Right lobe of liver (tissue), 4 donors: ENCODE results near the gene IFNL3.

ENCODE experiments used
- CTCF ChIP-seq, 4 donors: fragments of 200-600 bp in 3 of 4; fragments of 450-650 bp in 1 of 4; IDR thresholded peaks; one replicate each; pipeline versions ENCODE4 v1.5.1 to v1.8.0; 2016 to 2022; ENCODE audit warnings: antibody characterized with exemption in 4 of 4, mild to moderate bottlenecking in 2 of 4
- POLR2A ChIP-seq: fragments of 450-650 bp; IDR thresholded peaks from one replicate; pipeline ENCODE4 v1.6.1; 2017; ENCODE audit warnings: antibody characterized with exemption, mild to moderate bottlenecking
- donor health status: DM: no; HTN: no; CAD: no.
- donor health status: DM: no; HTN: no; CAD: no.
- donor health status: DM: no; HTN: yes; CAD: no.

- no peak for TF ChIP-seq CTCF (IDR thresholded peaks at IDR 0.05)
- TF ChIP-seq POLR2A, result no peak
Measured at GRCh38 chr19:39246951-39247669, 2.3 kb upstream of the IFNL3 start.
